NAMALWA (cell line): ENCODE data around the gene LRATD1.

ENCODE experiments used
- DNase-seq: peaks from one replicate; pipeline ENCODE4 v3.0.0-alpha.2; 2015; ENCODE audit warnings: low spot score

LRATD1 gene

GRCh38 chr2:14633461-14634181 lies 1.1 kb downstream of the LRATD1 start:
- no peak for DNase-seq

- DNase-seq: no peak
These were observed 1.6 kb downstream of the LRATD1 start for GRCh38 chr2:14634182-14634488.

- no peak for DNase-seq
These were observed 2.2 kb downstream of the LRATD1 start for GRCh38 chr2:14634489-14635390.

DNA sequence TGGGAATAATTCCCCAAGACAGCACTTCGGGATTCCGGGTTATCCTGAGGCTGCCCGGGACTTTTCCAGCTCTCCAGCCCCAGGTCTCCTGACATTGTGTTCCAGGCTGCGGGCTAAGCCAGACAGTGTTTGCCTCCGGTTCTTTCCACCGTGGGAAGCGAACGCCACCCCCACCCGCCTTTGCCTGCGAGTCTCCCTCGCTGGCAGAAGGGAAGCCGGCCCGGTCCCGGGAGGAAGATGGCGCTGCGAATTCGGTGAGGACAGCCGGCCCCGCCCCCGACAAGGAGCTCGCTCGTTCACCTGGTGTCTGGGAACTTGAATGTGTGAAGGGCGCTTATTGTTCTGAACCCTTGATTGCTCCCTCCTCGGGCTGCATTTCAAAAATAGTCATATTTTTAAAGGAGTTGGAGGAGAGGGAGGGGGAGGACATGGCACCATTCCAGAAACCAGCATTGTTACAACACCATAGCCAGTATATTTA lies 2.9 kb downstream of the LRATD1 start:
- no peak for DNase-seq

DNA sequence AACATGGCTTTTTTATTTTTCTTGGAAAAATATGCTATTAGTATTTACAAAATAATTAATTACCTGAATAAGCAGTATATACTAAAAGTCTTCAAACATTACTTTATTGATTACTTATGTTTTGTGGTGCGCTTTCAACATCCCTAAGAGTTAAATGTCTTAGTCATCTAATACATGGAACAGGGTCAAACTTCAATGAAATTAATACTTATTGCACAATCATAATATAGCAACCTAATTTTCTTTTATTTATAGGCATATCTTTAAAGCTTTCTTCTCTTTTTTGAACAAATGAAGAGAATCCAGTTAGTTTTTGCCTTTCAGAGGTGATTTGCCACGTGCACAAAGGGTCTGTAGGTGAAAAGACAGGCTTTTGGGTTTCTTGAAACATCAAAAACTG lies 6.0 kb downstream of the LRATD1 start:
- no peak for DNase-seq

DNA sequence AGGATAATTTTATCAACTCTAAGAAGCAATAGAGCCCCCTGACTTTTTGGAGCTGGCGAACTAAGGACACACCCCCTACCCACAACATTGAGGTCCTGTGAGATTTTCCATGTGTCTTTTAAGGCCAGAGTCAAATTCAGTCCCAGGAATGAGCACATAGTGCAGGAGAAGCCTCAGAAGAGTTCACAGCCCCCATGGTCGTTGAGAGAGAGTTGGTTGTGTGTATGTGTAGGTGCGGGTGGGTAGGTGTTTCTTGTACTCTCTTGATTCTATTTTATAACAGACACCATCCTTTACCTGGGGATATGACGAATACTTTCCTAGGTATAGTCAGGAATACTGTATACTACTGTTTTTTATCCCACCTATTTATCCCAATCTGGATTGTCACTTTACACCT lies 8.6 kb downstream of the LRATD1 start:
- DNase-seq: no peak

DNA sequence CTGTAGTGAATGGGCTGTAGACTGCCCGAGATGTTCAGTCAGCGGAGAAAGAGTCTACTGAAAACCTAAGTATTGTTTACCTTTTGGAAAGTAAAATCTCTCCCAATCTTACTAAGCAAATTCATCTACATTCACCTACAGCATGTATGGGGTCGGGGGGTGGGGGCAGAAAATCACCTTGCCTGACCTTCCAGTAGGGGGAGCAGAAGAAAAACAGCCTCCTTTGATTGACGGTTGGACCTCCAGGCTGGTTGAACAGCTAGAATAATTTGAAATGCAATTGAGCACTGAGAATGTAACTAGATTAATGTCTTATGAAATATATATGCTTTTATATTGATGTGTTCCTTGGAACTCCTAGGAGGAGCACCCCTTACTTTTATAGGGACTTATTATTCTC lies 10.0 kb downstream of the LRATD1 start:
- peak; percentile 28 for DNase-seq

DNA sequence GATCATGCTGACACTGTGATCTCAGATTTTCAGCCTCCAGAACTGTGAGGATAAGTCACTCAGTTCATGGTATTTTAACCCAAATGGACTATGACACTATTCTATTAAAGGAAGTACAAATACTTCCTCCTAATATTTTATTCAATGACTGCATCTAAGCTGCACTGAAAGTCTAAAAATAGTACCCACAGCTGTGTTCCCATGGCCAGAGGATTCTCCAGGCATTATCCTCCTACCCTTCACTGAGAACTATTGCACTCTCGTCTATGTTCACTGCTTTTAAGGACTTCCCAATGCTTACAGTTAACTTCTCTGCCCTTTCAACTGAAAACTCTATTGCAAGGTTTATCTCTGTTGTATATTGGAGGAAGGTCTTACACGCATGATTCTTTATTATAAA lies 15.2 kb downstream of the LRATD1 start:
- DNase-seq: no peak

- no peak for DNase-seq
These were observed 17.5 kb downstream of the LRATD1 start for GRCh38 chr2:14650066-14650465.

DNA sequence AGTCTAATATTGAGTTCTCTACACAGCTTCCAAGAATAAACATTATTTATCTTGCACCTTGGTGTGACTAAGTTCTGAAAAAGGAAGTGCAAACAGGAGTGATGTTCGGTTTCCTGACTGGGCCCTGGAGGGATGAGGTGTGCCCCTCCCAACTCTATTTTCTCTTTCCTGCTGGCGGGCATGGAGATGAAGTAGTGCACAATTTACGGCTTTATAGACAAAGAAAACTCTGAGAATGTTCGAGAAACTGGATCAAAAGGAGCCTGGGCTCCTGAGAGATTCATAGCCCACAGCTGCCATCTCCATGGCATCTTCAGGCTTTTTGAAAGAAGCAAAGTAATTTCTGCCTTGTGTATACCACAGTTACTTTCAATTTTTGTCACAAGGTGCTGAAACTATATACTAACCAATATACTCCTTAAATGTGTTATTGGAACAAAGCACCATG lies 22.3 kb downstream of the LRATD1 start:
- no peak for DNase-seq

GRCh38 chr2:14656146-14656545 lies 23.6 kb downstream of the LRATD1 start:
- DNase-seq: no peak

DNA sequence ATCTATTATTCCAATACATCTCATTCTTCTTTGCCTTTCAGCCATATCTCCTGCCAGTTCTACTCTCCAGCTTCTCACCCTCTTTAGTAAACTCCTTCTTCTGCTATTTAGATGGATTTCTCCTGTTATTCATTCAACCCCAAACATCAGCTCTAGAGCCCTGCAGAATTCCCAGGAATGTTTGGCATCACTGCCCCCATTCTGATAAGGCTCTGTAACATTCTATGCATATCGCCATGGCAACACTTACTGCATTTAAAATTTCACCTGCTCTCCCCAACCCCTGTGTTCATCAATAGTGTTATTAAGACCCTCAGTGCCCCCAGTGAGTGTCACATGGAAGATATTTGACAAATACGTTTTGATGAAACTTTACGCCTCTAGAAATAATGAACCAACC lies 28.6 kb downstream of the LRATD1 start:
- DNase-seq: no peak

DNA sequence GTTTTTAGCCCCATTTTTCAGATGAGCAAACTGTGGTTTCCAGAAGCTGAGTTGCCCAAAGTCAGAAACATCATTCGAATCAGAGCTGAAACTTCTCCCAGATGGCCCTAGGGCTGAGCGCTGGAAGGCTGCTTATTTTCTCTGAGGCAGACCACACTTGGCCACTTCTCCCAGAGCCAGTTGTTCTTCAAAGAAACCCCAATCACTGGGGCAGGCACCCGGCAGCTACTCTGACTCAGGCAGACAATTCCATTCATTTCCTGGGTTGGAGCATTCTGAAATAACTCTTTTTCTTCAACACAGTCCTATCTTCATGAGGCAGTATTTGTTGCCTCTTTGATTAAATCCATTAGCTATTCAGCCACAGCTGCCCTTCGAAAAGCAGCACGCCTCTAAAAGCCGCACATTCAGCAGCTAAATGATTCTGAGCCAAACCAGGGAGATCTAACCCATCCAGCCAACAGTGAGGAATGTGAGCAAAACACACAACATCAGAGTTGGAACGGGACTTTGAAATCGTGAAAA lies 40.9 kb downstream of the LRATD1 start:
- no peak for DNase-seq

- DNase-seq: no peak
These were observed 43.0 kb downstream of the LRATD1 start for GRCh38 chr2:14675489-14675888.

DNA sequence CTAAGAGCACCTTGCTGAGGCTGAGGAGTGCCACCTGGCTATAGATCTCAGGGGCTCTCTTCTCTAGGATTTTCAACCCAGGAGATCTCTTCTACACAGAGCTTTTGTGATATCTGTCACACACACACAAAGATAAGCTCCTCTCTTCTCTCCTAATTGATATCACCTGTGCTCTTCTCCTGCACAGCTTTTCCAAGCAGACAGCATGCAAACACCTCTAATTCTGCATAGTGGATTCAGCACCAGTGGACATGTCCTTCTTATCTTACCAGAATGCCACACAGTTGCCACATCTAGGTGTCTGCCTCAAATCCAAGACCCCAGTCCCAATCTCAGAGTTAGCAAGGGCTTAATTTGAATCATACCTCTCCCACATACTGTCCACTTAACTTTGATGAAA lies 43.9 kb downstream of the LRATD1 start:
- DNase-seq: no peak

- no peak for DNase-seq
These were observed 44.5 kb downstream of the LRATD1 start for GRCh38 chr2:14677039-14677438.

DNA sequence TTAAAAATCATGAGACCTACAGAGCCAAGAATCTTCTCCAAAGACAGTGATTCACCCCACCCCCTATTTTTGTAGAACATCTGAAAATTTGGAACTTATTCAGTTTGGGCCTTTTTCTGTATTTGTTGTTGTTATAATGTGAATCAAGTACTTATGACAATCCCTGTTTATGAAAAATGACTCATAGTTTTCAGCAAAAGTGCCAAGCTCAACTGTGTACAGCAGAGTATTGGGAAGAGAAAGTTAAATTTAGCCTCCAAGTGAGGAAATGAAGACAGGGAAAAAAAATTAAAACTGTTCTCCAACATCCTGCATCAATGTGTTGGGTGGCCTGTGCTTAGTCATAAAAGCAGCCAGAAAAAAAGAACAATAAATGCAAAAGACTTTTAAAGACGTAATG lies 46.2 kb downstream of the LRATD1 start:
- DNase-seq: no peak

DNA sequence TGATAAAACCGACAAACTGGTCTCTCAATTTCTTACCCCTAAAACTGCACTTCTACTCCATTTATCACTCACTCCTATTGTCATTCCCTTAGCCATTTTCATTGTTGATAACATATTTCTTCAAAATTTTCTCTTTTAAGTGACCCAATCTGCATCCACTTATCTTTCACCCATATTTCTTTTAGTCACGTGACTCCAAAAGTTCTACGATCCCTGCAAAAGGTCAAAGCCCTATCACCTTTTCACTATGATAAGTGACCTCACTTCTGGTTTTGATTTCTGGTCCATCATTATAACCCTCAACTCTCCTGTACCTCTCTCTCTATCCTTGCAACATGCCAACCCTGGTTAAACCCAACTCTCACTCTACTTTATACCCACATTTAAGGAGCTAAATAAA lies 49.1 kb downstream of the LRATD1 start:
- DNase-seq: no peak
